ENCODE measurements around the gene EGFR. TPM values are rescaled to one million over a fixed set of nuclear protein-coding genes. Genes with fewer than 3 reads are reported as not detected.
A peak's percentile ranks its signal among the peaks of the same experiment; 100 is the strongest.

The EGFR gene
- total RNA-seq, 2 donors from 2014 or later = 42.5 to 44.2 TPM

- no peak for ATAC-seq
- no peak for DNase-seq
- intact Hi-C loops (cut with DNase I) = no loop called here
- no peaks in the 10 kb centered on the region for H3K27me3 ChIP-seq
- TF ChIP-seq CTCF (IDR thresholded peaks at IDR 0.05) = no peak
- TF ChIP-seq POLR2A (IDR thresholded peaks at IDR 0.05) = no peak
- H3K27ac ChIP-seq = peak overlapping the region in 1 of 4 donors; percentile 48
- 40 to 48% methylated on average over 10 to 11 of the region's 11 CpGs for WGBS, 2 donors
- H3K4me1 ChIP-seq = peaks cover 15% of the 10 kb centered on the region
- no peak overlapping the region for H3K4me3 ChIP-seq
- H3K9me3 ChIP-seq = no peaks in the 10 kb centered on the region
- H3K36me3 ChIP-seq (replicated peaks in 1 of 2; ENCODE audit: insufficient read depth in 1 of 2, low read depth in 2 of 2) = peaks cover 0 to 16% of the 10 kb centered on the region in 2 donors
Observed at GRCh38 chr7:55187701-55188491, 169.1 kb downstream of the EGFR start.

GRCh38 chr7:55188590-55189138 lies 169.8 kb downstream of the EGFR start:
- intact Hi-C loops (cut with DNase I) = no loop called here
- 26 to 42% methylated on average over 15 of the region's 15 CpGs for WGBS, 2 donors
- Histone ChIP-seq H3K36me3 (replicated peaks in 1 of 2; ENCODE audit: insufficient read depth in 1 of 2, low read depth in 2 of 2) (peaks cover 0 to 16% of the 10 kb centered on the region in 2 donors), H3K4me3 (no peak overlapping the region), H3K27me3 (no peaks in the 10 kb centered on the region), H3K4me1 (peaks cover 15% of the 10 kb centered on the region), H3K9me3 (no peaks in the 10 kb centered on the region), H3K27ac (peak overlapping the region in 1 of 4 donors; percentile 48)
- ATAC-seq (no peak), DNase-seq (no peak)
- TF ChIP-seq CTCF (IDR thresholded peaks at IDR 0.05) = no peak

GRCh38 chr7:55189146-55189766 lies 170.4 kb downstream of the EGFR start:
- Histone ChIP-seq H3K4me1 (peaks cover 15% of the 10 kb centered on the region), H3K4me3 (no peak overlapping the region), H3K27me3 (no peaks in the 10 kb centered on the region), H3K27ac (no peak overlapping the region), H3K36me3 (replicated peaks in 1 of 2; ENCODE audit: insufficient read depth in 1 of 2, low read depth in 2 of 2) (peaks cover 0 to 16% of the 10 kb centered on the region in 2 donors), H3K9me3 (no peaks in the 10 kb centered on the region)
- ATAC-seq (no peak), DNase-seq (no peak)
- TF ChIP-seq CTCF (IDR thresholded peaks at IDR 0.05) (no peak), POLR2A (IDR thresholded peaks at IDR 0.05) (no peak)
- intact Hi-C loops (cut with DNase I) = no loop called here
- 71% methylated on average over 11 of the region's 11 CpGs for WGBS, 2 donors

- Histone ChIP-seq H3K4me1 (peaks cover 15% of the 10 kb centered on the region), H3K27ac (no peak overlapping the region), H3K36me3 (replicated peaks in 1 of 2; ENCODE audit: insufficient read depth in 1 of 2, low read depth in 2 of 2) (peaks cover 0 to 16% of the 10 kb centered on the region in 2 donors), H3K9me3 (no peaks in the 10 kb centered on the region), H3K4me3 (no peak overlapping the region), H3K27me3 (no peaks in the 10 kb centered on the region)
- intact Hi-C loops (cut with DNase I) = no loop called here
- TF ChIP-seq CTCF (IDR thresholded peaks at IDR 0.05) = no peak
- TF ChIP-seq POLR2A (IDR thresholded peaks at IDR 0.05) = no peak
- WGBS, 2 donors = 86 to 91% methylated on average over 16 of the region's 16 CpGs
- DNase-seq (no peak), ATAC-seq (no peak)
Observed at GRCh38 chr7:55189878-55190436, 171.1 kb downstream of the EGFR start.
